Stimulated activated naive B cell treated with anti-CD40 and anti-IgM and Interleukin-4, amounts not matched to agents 10 μg/mL and 1 μg/mL and 100 μg/mL, for 72 hours (primary cell): ENCODE results near the gene GDF15.

ENCODE experiments used
- ATAC-seq, 2 donors: fragments of 150-1000 bp; cut with Tn5 transposase; replicated peaks; 2 replicates each; pipeline ENCODE4 v1.10.0; 2021; ENCODE audit warnings: moderate library complexity in 1 of 2
- DNase-seq: peaks from one replicate; pipeline ENCODE4 v3.0.0; 2021
- H3K27ac Mint-ChIP-seq: one replicate; pipeline ENCODE4 v1.8.0; 2022; ENCODE audit warnings: mild to moderate bottlenecking, mixed read lengths
- H3K27me3 Mint-ChIP-seq, 2 donors: one replicate each; pipeline ENCODE4 v1.8.0; 2022; ENCODE audit warnings: mixed read lengths in 2 of 2
- H3K36me3 Mint-ChIP-seq, 2 donors: one replicate each; pipeline ENCODE4 v1.8.0; 2022; ENCODE audit warnings: mixed read lengths in 2 of 2, mild to moderate bottlenecking in 1 of 2
- H3K4me1 Mint-ChIP-seq, 2 donors: one replicate each; pipeline ENCODE4 v1.8.0; 2022; ENCODE audit warnings: mixed read lengths in 2 of 2, mild to moderate bottlenecking in 1 of 2
- H3K4me3 Mint-ChIP-seq, 2 donors: one replicate each; pipeline ENCODE4 v1.8.0; 2022; ENCODE audit warnings: mild to moderate bottlenecking in 2 of 2, mixed read lengths in 2 of 2, moderate library complexity in 1 of 2
- H3K9me3 Mint-ChIP-seq, 2 donors: one replicate each; pipeline ENCODE4 v1.8.0; 2022; ENCODE audit warnings: mixed read lengths in 2 of 2, mild to moderate bottlenecking in 1 of 2

GDF15 gene

GRCh38 chr19:18431351-18432197 is 45.6 kb downstream of the GDF15 start:
- Mint-ChIP-seq H3K27me3 (no peaks in the 10 kb centered on the region), H3K9me3 (no peaks in the 10 kb centered on the region), H3K27ac (no peak overlapping the region), H3K4me3 (peak overlapping the region; percentile 48 to 51), H3K36me3 (peaks cover 3% of the 10 kb centered on the region in 2 donors), H3K4me1 (peaks cover 20 to 56% of the 10 kb centered on the region in 2 donors)
- DNase-seq (no peak), ATAC-seq (no peak)

- H3K4me1 Mint-ChIP-seq: peaks cover 22 to 56% of the 10 kb centered on the region in 2 donors
- no peaks in the 10 kb centered on the region for H3K9me3 Mint-ChIP-seq
- H3K4me3 Mint-ChIP-seq: peak overlapping the region; percentile 73 to 88
- peaks cover 3% of the 10 kb centered on the region in 2 donors for H3K36me3 Mint-ChIP-seq
- ATAC-seq (no peak), DNase-seq (no peak)
- H3K27ac Mint-ChIP-seq: peak overlapping the region; percentile 65
- H3K27me3 Mint-ChIP-seq: no peaks in the 10 kb centered on the region
These were observed 46.5 kb downstream of the GDF15 start for GRCh38 chr19:18432275-18433014.

GRCh38 chr19:18433015-18433691 is 47.2 kb downstream of the GDF15 start:
- Mint-ChIP-seq H3K4me3 (peak overlapping the region; percentile 73 to 88), H3K36me3 (peaks cover 3% of the 10 kb centered on the region in 2 donors), H3K9me3 (no peaks in the 10 kb centered on the region), H3K4me1 (peaks cover 25 to 63% of the 10 kb centered on the region in 2 donors), H3K27ac (peak overlapping the region; percentile 42), H3K27me3 (no peaks in the 10 kb centered on the region)
- ATAC-seq (peak; percentile 4 to 6), DNase-seq (no peak)

GRCh38 chr19:18433735-18434398 is 47.9 kb downstream of the GDF15 start:
- Mint-ChIP-seq H3K9me3 (no peaks in the 10 kb centered on the region), H3K36me3 (peaks cover 3% of the 10 kb centered on the region in 2 donors), H3K27ac (peak overlapping the region; percentile 73), H3K4me1 (peaks cover 25 to 66% of the 10 kb centered on the region in 2 donors), H3K27me3 (no peaks in the 10 kb centered on the region), H3K4me3 (peak overlapping the region; percentile 83 to 88)
- ATAC-seq (no peak), DNase-seq (no peak)

GRCh38 chr19:18434411-18435175 is 48.6 kb downstream of the GDF15 start:
- H3K36me3 Mint-ChIP-seq: peaks cover 3% of the 10 kb centered on the region in 2 donors
- H3K27me3 Mint-ChIP-seq: no peaks in the 10 kb centered on the region
- peak overlapping the region; percentile 73 for H3K27ac Mint-ChIP-seq
- H3K4me1 Mint-ChIP-seq: peaks cover 25 to 67% of the 10 kb centered on the region in 2 donors
- H3K4me3 Mint-ChIP-seq: peak overlapping the region; percentile 83 to 88
- DNase-seq (no peak), ATAC-seq (no peak)
- no peaks in the 10 kb centered on the region for H3K9me3 Mint-ChIP-seq

GRCh38 chr19:18435178-18435841 is 49.4 kb downstream of the GDF15 start:
- Mint-ChIP-seq H3K27me3 (no peaks in the 10 kb centered on the region), H3K4me1 (peaks cover 25 to 64% of the 10 kb centered on the region in 2 donors), H3K36me3 (peaks cover 3 to 5% of the 10 kb centered on the region in 2 donors), H3K9me3 (no peaks in the 10 kb centered on the region), H3K27ac (no peak overlapping the region), H3K4me3 (peak overlapping the region in 1 of 2 donors; percentile 14)
- no peak for DNase-seq
- no peak for ATAC-seq

- Mint-ChIP-seq H3K36me3 (peaks cover 3 to 9% of the 10 kb centered on the region in 2 donors), H3K27ac (peak overlapping the region; percentile 74), H3K4me1 (peaks cover 27 to 60% of the 10 kb centered on the region in 2 donors), H3K4me3 (peak overlapping the region; percentile 73 to 83), H3K27me3 (no peaks in the 10 kb centered on the region), H3K9me3 (no peaks in the 10 kb centered on the region)
- ATAC-seq: no peak
- DNase-seq: no peak
These were observed 50.1 kb downstream of the GDF15 start for GRCh38 chr19:18435842-18436670.

- no peaks in the 10 kb centered on the region for H3K27me3 Mint-ChIP-seq
- no peaks in the 10 kb centered on the region for H3K9me3 Mint-ChIP-seq
- peak; percentile 71 to 72 for ATAC-seq
- H3K27ac Mint-ChIP-seq: peak overlapping the region; percentile 76
- H3K36me3 Mint-ChIP-seq: peaks cover 3 to 9% of the 10 kb centered on the region in 2 donors
- peaks cover 29 to 67% of the 10 kb centered on the region in 2 donors for H3K4me1 Mint-ChIP-seq
- peak overlapping the region; percentile 77 to 83 for H3K4me3 Mint-ChIP-seq
- DNase-seq: peak; percentile 77
These were observed 50.9 kb downstream of the GDF15 start for GRCh38 chr19:18436671-18437490.

GRCh38 chr19:18437491-18438330 is 51.8 kb downstream of the GDF15 start, which contains the start of gene ISYNA1:
ISYNA1 (minus strand) TSS chr19:18438133; CDS start chr19:18437979, 154 bp downstream.
- peak; percentile 36 to 45 for ATAC-seq
- Mint-ChIP-seq H3K36me3 (peaks cover 6 to 16% of the 10 kb centered on the region in 2 donors), H3K4me1 (peaks cover 31 to 73% of the 10 kb centered on the region in 2 donors), H3K27ac (peak within 1 kb of the TSS; percentile 76), H3K27me3 (no peaks in the 10 kb centered on the region), H3K9me3 (peaks cover 3 to 5% of the 10 kb centered on the region in 2 donors), H3K4me3 (peak within 1 kb of the TSS; percentile 77 to 83)
- no peak for DNase-seq

GRCh38 chr19:18438331-18439024 is 52.5 kb downstream of the GDF15 start:
- Mint-ChIP-seq H3K27ac (peak overlapping the region; percentile 56), H3K27me3 (no peaks in the 10 kb centered on the region), H3K4me3 (peak overlapping the region; percentile 17 to 83), H3K36me3 (peaks cover 12 to 22% of the 10 kb centered on the region in 2 donors), H3K9me3 (peaks cover 3 to 5% of the 10 kb centered on the region in 2 donors), H3K4me1 (peaks cover 30 to 78% of the 10 kb centered on the region in 2 donors)
- no peak for ATAC-seq
- no peak for DNase-seq
